Lung (tissue), 12 donors: ENCODE measurements around the gene NME3. TPM values are rescaled to one million over a fixed set of nuclear protein-coding genes. Genes with fewer than 3 reads are reported as not detected.

Experiments used
- ATAC-seq: fragments of 200-7000 bp; cut with Tn5 transposase; one replicate; pipeline ENCODE4 v1.9.1; 2020; ENCODE audit warnings: moderate number of reproducible peaks; ENCODE audit not compliant: insufficient read depth, low FRiP score
- DNase-seq, 3 donors: peaks; one replicate each; pipeline ENCODE4 v3.0.0-alpha.2; 2013 to 2017
- H3K27ac ChIP-seq, 2 donors: one replicate each; pipeline ENCODE4 v1.5.1; 2013; ENCODE audit warnings: mild to moderate bottlenecking in 2 of 2, moderate library complexity in 2 of 2, control low read depth in 1 of 2, inconsistent platforms in 1 of 2, low read depth in 1 of 2, low read length in 1 of 2
- H3K27me3 ChIP-seq, 3 donors: one replicate each; pipeline ENCODE4 v1.5.1; 2013; ENCODE audit warnings: low read length in 2 of 3; ENCODE audit not compliant: control insufficient read depth in 3 of 3, insufficient read depth in 3 of 3
- H3K36me3 ChIP-seq, 4 donors: one replicate each; pipeline ENCODE4 v1.5.1; 2013; ENCODE audit warnings: low read length in 4 of 4, mild to moderate bottlenecking in 1 of 4, moderate library complexity in 1 of 4; ENCODE audit not compliant: control insufficient read depth in 4 of 4, insufficient read depth in 4 of 4
- H3K4me1 ChIP-seq, 5 donors: one replicate each; pipeline ENCODE4 v1.5.1; 2013; ENCODE audit warnings: low read length in 5 of 5, mild to moderate bottlenecking in 2 of 5, moderate library complexity in 1 of 5; ENCODE audit not compliant: control insufficient read depth in 5 of 5, insufficient read depth in 5 of 5
- H3K4me3 ChIP-seq: one replicate; pipeline ENCODE4 v1.5.1; 2013; ENCODE audit warnings: mild to moderate bottlenecking, control low read depth, moderate library complexity
- H3K9ac ChIP-seq, 2 donors: one replicate each; pipeline ENCODE4 v1.5.1; 2013; ENCODE audit warnings: low read length in 2 of 2, control low read depth in 1 of 2; ENCODE audit not compliant: insufficient read depth in 1 of 2
- H3K9me3 ChIP-seq, 4 donors: one replicate each; pipeline ENCODE4 v1.5.1; 2013; ENCODE audit warnings: low read length in 3 of 4, mild to moderate bottlenecking in 1 of 4, moderate library complexity in 1 of 4; ENCODE audit not compliant: control insufficient read depth in 4 of 4, insufficient read depth in 3 of 4
- CTCF ChIP-seq: IDR thresholded peaks from 2 replicates; pipeline ENCODE4 v1.5.1; 2012; ENCODE audit warnings: mild to moderate bottlenecking; ENCODE audit errors: control extremely low read depth, extremely low read depth
- WGBS, 2 donors: extraction: QIAGEN DNeasy Blood & Tissue Kit; methylation state at CpG; one replicate each; pipeline ENCODE4 v1.1.7; 2013; 5-methylcytosine and 5-hydroxymethylcytosine counted together
- polyA plus RNA-seq, 2 donors: library from polyadenylated mRNA; stranded (reverse); fragments of 200-250 nt; gene quantifications; one replicate each; pipeline ENCODE4 v1.2.1, GENCODE V29; 2013
- total RNA-seq, 2 donors: library from RNA; depleted of rRNA in 1 of 2; stranded (reverse); fragments of >200 nt in 1 of 2; gene quantifications; one replicate each; pipeline ENCODE4 v1.2.1, GENCODE V29; 2014 to 2021
- donor health status: control.
- donor health status: control.
- donor health status: Bipolar disorder and iron deficiency.
- donor health status: healthy.
- donor health status: DM: yes; HTN: yes; CAD: no.

Gene NME3
- total and polyA plus RNA-seq, 4 donors = 25.1 to 197 (median 66.9) TPM

GRCh38 chr16:1817716-1818115, 46.4 kb upstream of the NME3 start:
- Histone ChIP-seq H3K4me1 (peaks cover 0 to 8% (median 0%) of the 10 kb centered on the region in 5 donors), H3K9me3 (no peaks in the 10 kb centered on the region), H3K27ac (no peak overlapping the region), H3K27me3 (no peaks in the 10 kb centered on the region), H3K36me3 (peaks cover 0 to 58% (median 10%) of the 10 kb centered on the region in 4 donors), H3K4me3 (no peak overlapping the region), H3K9ac (no peak overlapping the region)
- WGBS, 2 donors = 95 to 97% methylated on average over 17 of the region's 17 CpGs
- TF ChIP-seq CTCF = no peak
- no peak for ATAC-seq
- no peak for DNase-seq

GRCh38 chr16:1817276-1817589, 45.9 kb upstream of the NME3 start:
- DNase-seq (no peak), ATAC-seq (no peak)
- Histone ChIP-seq H3K27me3 (no peaks in the 10 kb centered on the region), H3K27ac (no peak overlapping the region), H3K36me3 (peaks cover 0 to 53% (median 8%) of the 10 kb centered on the region in 4 donors), H3K9me3 (no peaks in the 10 kb centered on the region), H3K4me1 (peaks cover 0 to 13% (median 0%) of the 10 kb centered on the region in 5 donors), H3K4me3 (no peak overlapping the region), H3K9ac (no peak overlapping the region)
- no peak for TF ChIP-seq CTCF
- WGBS, 2 donors = 97 to 99% methylated on average over 9 of the region's 9 CpGs

GRCh38 chr16:1816396-1817275, 45.3 kb upstream of the NME3 start:
- peaks cover 0 to 49% (median 8%) of the 10 kb centered on the region in 4 donors for H3K36me3 ChIP-seq
- TF ChIP-seq CTCF = no peak
- 95 to 97% methylated on average over 39 to 40 of the region's 40 CpGs for WGBS, 2 donors

DNA sequence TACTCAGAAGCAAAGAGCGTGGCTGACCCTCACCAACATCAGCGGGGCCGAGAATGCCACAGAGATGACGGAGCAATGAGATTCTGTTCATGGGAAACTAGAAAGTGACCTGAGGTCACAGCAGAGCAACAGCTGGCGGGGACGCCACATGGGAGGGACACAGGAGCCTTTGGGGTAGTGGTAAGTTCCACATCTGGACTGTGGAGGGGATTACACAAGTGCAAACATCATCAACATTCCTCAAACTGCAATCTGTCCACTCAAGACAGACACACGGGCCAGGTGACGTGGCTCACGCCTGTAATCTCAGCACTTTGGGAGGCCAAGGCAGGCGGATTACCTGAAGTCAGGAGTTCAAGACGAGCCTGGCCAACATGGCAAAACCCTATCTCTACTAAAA, 44.1 kb upstream of the NME3 start:
- Histone ChIP-seq H3K4me1 (peaks cover 0 to 13% (median 0%) of the 10 kb centered on the region in 5 donors), H3K9ac (no peak overlapping the region), H3K27me3 (no peaks in the 10 kb centered on the region), H3K9me3 (no peaks in the 10 kb centered on the region), H3K36me3 (peaks cover 0 to 44% (median 5%) of the 10 kb centered on the region in 4 donors), H3K27ac (no peak overlapping the region), H3K4me3 (no peak overlapping the region)
- DNase-seq (no peak), ATAC-seq (no peak)
- no peak for TF ChIP-seq CTCF
- 91 to 92% methylated on average over 11 of the region's 11 CpGs for WGBS, 2 donors

More at GRCh38 chr16:1816396-1817275, 45.3 kb upstream of the NME3 start:
- no peak overlapping the region for H3K9ac ChIP-seq
- peaks cover 0 to 13% (median 0%) of the 10 kb centered on the region in 5 donors for H3K4me1 ChIP-seq
- ATAC-seq = no peak
- no peaks in the 10 kb centered on the region for H3K9me3 ChIP-seq
- no peak for DNase-seq
- H3K27me3 ChIP-seq = no peaks in the 10 kb centered on the region
- no peak overlapping the region for H3K4me3 ChIP-seq
- no peak overlapping the region for H3K27ac ChIP-seq
